GM06990 (cell line): ENCODE data around the gene RTN4RL2.
A peak's percentile ranks its signal among the peaks of the same experiment; 100 is the strongest.

Experiments used
- DNase-seq: peaks from one replicate; pipeline ENCODE4 v3.0.0-alpha.2; 2011; ENCODE audit not compliant: insufficient read length; ENCODE audit errors: extremely low read depth
- H3K27me3 ChIP-seq: replicated peaks from 2 replicates; pipeline ENCODE4 v1.6.0; 2011; ENCODE audit warnings: low read length; ENCODE audit not compliant: control insufficient read depth, insufficient read depth
- H3K36me3 ChIP-seq: 2 replicates; pipeline ENCODE4 v1.5.1; 2011; ENCODE audit warnings: low read length; ENCODE audit not compliant: control insufficient read depth, insufficient read depth
- H3K4me3 ChIP-seq: replicated peaks from 2 replicates; pipeline ENCODE4 v1.5.1; 2011; ENCODE audit warnings: low read depth, mild to moderate bottlenecking, control low read depth, low read length
- CTCF ChIP-seq: IDR thresholded peaks from 2 replicates; pipeline ENCODE4 v1.5.1; 2011; ENCODE audit warnings: low read length, control low read depth, mild to moderate bottlenecking, inconsistent platforms; ENCODE audit not compliant: insufficient read depth, poor library complexity, severe bottlenecking

The RTN4RL2 gene

GRCh38 chr11:57482782-57483561, 22.6 kb downstream of the RTN4RL2 start:
- Histone ChIP-seq H3K36me3 (no peaks in the 10 kb centered on the region; the same call in 1 of the 2 replicates), H3K27me3 (no peaks in the 10 kb centered on the region), H3K4me3 (no peak overlapping the region; the same call in 1 of the 2 replicates)
- TF ChIP-seq CTCF, result peak; percentile 46
- DNase-seq, result peak; percentile 70

GRCh38 chr11:57483562-57483918, 23.2 kb downstream of the RTN4RL2 start:
- H3K4me3 ChIP-seq, result no peak overlapping the region
- no peak for TF ChIP-seq CTCF
- no peaks in the 10 kb centered on the region; the same call in 1 of the 2 replicates for H3K36me3 ChIP-seq
- DNase-seq, result no peak
- no peaks in the 10 kb centered on the region for H3K27me3 ChIP-seq

GRCh38 chr11:57484141-57484710, 23.9 kb downstream of the RTN4RL2 start:
- no peak for TF ChIP-seq CTCF
- H3K27me3 ChIP-seq, result no peaks in the 10 kb centered on the region
- DNase-seq, result peak; percentile 54
- no peak overlapping the region for H3K4me3 ChIP-seq
- H3K36me3 ChIP-seq, result no peaks in the 10 kb centered on the region; the same call in none of the 2 replicates

- Histone ChIP-seq H3K27me3 (no peaks in the 10 kb centered on the region), H3K36me3 (no peaks in the 10 kb centered on the region; the same call in none of the 2 replicates), H3K4me3 (no peak overlapping the region)
- no peak for DNase-seq
- TF ChIP-seq CTCF, result no peak
Observed at GRCh38 chr11:57485217-57485990, 25.1 kb downstream of the RTN4RL2 start.

- Histone ChIP-seq H3K4me3 (no peak overlapping the region), H3K36me3 (peaks cover 4% of the 10 kb centered on the region), H3K27me3 (no peaks in the 10 kb centered on the region)
- TF ChIP-seq CTCF, result no peak
- no peak for DNase-seq
Observed at GRCh38 chr11:57487021-57487778, 26.9 kb downstream of the RTN4RL2 start.
